ENCODE measurements around the gene TBX2.

DNA sequence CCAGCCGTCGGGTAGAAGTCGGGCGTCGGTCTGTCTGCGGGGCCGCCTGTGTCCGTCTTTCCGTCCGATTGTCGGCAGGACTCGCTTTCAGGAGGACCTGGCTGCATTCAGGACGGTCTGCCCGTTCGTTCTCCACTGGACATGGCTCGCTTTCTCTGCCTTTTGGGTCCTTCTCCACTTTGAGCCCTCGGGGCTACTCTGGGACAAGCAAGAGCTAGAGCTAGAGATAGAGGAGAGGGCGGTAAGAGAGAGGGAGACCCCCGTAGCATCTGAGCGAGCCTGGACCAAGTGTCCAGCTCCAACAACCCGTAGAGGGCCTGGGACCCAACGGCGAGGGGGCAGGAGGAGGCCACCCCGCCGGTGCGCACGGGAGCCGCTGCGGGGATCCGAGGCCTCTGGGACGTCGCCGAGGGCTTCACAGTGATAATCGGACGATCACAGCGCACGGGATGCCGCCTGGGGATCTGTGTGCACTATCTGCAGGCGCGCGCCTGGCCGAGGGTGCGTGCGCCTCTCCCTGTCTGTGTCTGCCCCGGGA lies 57.1 kb downstream of the TBX2 start:
- TF ChIP-seq, protein P1, sequence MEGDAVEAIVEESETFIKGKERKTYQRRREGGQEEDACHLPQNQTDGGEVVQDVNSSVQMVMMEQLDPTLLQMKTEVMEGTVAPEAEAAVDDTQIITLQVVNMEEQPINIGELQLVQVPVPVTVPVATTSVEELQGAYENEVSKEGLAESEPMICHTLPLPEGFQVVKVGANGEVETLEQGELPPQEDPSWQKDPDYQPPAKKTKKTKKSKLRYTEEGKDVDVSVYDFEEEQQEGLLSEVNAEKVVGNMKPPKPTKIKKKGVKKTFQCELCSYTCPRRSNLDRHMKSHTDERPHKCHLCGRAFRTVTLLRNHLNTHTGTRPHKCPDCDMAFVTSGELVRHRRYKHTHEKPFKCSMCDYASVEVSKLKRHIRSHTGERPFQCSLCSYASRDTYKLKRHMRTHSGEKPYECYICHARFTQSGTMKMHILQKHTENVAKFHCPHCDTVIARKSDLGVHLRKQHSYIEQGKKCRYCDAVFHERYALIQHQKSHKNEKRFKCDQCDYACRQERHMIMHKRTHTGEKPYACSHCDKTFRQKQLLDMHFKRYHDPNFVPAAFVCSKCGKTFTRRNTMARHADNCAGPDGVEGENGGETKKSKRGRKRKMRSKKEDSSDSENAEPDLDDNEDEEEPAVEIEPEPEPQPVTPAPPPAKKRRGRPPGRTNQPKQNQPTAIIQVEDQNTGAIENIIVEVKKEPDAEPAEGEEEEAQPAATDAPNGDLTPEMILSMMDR (IDR thresholded peaks at IDR 0.05): no peak
- TF ChIP-seq EZH2 (IDR thresholded peaks at IDR 0.05): no peak
